Ovary (tissue), 3 donors: ENCODE data around the gene ASH1L.

ENCODE experiments used
- POLR2A ChIP-seq: fragments of 450-650 bp; IDR thresholded peaks from one replicate; pipeline ENCODE4 v1.6.1; 2017; ENCODE audit warnings: antibody characterized with exemption, mild to moderate bottlenecking, moderate library complexity
- TF ChIP-seq, protein P1 (sequence below), 3 donors: fragments of 450-650 bp in 2 of 3; fragments of 200-600 bp in 1 of 3; IDR thresholded peaks; one replicate each; pipeline versions ENCODE4 v1.5.1 to v1.8.0; 2016 to 2022; ENCODE audit warnings: antibody characterized with exemption in 3 of 3, mild to moderate bottlenecking in 1 of 3
- donor health status: DM: no; HTN: no; CAD: no.

DNA sequence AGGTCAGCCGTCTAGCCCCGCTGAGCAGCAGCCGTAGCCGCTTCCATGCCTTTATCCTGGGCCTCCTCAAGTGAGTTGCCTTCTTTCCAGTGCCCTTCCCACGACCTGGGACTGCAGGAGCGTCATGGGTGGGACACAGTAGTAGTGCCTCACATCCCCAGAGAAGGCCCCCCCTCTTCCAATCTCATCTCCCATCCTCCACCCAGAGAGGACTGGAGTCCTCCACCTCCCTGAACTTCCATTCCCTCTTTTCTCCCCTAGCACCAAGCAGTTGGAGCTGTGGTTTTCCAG lies 237.1 kb downstream of the ASH1L start:
- TF ChIP-seq POLR2A = no peak
- TF ChIP-seq, protein P1, sequence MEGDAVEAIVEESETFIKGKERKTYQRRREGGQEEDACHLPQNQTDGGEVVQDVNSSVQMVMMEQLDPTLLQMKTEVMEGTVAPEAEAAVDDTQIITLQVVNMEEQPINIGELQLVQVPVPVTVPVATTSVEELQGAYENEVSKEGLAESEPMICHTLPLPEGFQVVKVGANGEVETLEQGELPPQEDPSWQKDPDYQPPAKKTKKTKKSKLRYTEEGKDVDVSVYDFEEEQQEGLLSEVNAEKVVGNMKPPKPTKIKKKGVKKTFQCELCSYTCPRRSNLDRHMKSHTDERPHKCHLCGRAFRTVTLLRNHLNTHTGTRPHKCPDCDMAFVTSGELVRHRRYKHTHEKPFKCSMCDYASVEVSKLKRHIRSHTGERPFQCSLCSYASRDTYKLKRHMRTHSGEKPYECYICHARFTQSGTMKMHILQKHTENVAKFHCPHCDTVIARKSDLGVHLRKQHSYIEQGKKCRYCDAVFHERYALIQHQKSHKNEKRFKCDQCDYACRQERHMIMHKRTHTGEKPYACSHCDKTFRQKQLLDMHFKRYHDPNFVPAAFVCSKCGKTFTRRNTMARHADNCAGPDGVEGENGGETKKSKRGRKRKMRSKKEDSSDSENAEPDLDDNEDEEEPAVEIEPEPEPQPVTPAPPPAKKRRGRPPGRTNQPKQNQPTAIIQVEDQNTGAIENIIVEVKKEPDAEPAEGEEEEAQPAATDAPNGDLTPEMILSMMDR (IDR thresholded peaks at IDR 0.05) = no peak
